Measurements from ENCODE around the gene SAMD4B. TPM values are rescaled to one million over a fixed set of nuclear protein-coding genes. Genes with fewer than 3 reads are reported as not detected.

Gene SAMD4B
- total RNA-seq, 1 experiment from 2014 or later, result 80.4 TPM

DNA sequence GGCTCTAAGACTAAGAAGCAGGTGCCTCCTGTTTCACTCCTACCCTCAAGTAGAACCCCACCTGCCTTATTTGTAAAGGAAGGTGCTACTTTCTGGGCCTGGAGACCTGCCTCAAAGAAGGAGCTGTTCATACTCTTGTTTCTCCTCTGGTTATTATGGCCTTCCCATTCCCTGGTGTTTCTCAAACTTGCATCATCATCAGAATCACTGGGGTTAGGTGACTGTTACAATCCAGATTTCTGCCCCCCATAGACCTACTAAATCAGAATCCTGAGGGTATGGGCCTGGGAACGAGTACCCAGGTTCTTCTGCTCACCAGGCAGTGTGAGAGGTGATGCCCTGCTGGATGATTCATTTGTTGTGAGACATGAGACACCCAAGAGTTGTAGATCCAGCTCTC lies 18.4 kb downstream of the SAMD4B start:
- Histone ChIP-seq H4K20me1 (ENCODE audit: low read length) (no peaks in the 10 kb centered on the region), H3K27me3 (ENCODE audit: low read length) (no peaks in the 10 kb centered on the region), H3K4me1 (ENCODE audit: insufficient read depth, low read length) (0 out of 2 replicates have a peak, but pooled peaks cover 5% of the 10 kb centered on the region), H3K36me3 (ENCODE audit: low read depth, low read length) (no peaks in the 10 kb centered on the region; the same call in 1 of the 2 replicates), H3K9me2 (replicated peaks; ENCODE audit: low read length) (no peaks in the 10 kb centered on the region), H3K9ac (ENCODE audit: low read length) (no peak overlapping the region), H3K9me3 (ENCODE audit: low read length) (no peaks in the 10 kb centered on the region), H2AFZ (ENCODE audit: low read length) (no peak overlapping the region), H3K4me3 (ENCODE audit: low read length) (no peak overlapping the region), H3K79me2 (ENCODE audit: low read length) (no peaks in the 10 kb centered on the region), H3F3A (ENCODE audit: low read length, unreplicated experiment) (no peaks in the 10 kb centered on the region), H3K27ac (ENCODE audit: low read length) (no peak overlapping the region), H3K4me2 (ENCODE audit: low read length) (no peak overlapping the region)
- no peak for TF ChIP-seq EZH2 (IDR thresholded peaks at IDR 0.05; ENCODE audit: low read length, unreplicated experiment)
- TF ChIP-seq, protein P1, sequence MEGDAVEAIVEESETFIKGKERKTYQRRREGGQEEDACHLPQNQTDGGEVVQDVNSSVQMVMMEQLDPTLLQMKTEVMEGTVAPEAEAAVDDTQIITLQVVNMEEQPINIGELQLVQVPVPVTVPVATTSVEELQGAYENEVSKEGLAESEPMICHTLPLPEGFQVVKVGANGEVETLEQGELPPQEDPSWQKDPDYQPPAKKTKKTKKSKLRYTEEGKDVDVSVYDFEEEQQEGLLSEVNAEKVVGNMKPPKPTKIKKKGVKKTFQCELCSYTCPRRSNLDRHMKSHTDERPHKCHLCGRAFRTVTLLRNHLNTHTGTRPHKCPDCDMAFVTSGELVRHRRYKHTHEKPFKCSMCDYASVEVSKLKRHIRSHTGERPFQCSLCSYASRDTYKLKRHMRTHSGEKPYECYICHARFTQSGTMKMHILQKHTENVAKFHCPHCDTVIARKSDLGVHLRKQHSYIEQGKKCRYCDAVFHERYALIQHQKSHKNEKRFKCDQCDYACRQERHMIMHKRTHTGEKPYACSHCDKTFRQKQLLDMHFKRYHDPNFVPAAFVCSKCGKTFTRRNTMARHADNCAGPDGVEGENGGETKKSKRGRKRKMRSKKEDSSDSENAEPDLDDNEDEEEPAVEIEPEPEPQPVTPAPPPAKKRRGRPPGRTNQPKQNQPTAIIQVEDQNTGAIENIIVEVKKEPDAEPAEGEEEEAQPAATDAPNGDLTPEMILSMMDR (conservative IDR thresholded peaks at IDR 0.05; ENCODE audit: low read depth, low read length), result no peak
- TF ChIP-seq EZH2phosphoT487 (IDR thresholded peaks at IDR 0.05; ENCODE audit: borderline replicate concordance, low read length), result no peak
- ChIA-PET POLR2A (ENCODE audit: unreplicated experiment) (interaction anchor here (0.6 kb wide), 1 partner anchor 8 kb away, joined by 3 read pairs; no protein-coding TSS in a partner anchor), CTCF (no interaction called here)
- intact Hi-C loops (cut with micrococcal nuclease), result no loop called here
- no peak for ATAC-seq
- no peak for DNase-seq
- no TSS peak for BruUV-seq (replicated peaks)

DNA sequence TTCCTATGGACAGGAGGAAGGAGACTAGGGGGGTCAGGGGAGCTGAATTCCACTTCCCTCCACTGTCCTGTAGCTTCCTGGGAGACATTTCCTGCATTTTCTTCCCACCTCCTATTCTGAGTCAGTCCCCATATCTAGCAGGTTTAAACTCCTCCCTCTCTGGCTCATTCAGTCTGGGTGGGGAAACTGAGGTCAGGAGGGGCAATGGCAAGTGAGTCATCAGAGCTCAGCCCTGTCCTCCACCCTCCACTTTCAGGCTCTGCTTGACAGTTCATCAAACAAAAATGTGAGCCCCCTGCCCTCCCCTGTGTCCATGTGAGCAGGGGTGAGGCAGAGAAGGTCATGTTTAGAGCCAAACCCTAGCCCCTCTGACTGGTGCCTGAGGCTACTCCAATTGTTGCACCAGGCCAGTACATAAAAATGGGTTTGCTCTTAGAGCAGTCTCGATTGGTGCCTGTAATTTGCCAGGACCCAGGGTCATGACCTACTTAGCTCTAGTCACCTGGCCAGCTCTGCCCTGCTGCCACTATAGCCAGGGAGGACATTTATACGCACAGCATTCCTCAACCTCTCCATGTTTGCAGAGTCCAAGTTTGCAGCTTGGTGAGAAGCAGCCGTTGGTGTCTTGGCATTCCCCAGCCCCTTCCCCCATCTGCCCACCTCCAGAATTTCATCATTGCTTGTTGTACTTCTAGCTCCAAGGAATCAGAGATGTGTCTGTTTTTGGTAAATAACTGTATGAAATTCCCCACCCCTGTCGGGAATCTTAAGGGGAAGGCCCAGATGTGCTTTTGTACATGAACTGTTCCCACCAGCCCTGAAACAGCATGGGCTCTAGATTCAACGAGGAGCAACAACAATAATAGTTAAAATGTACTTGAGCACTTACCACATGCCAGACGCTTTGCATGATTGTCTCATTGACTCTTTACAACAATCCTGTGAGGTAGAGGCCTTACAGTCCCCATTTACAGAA lies 20.7 kb downstream of the SAMD4B start:
- DNase-seq, result peak; percentile 4
- no peaks in the 10 kb centered on the region for H3F3A ChIP-seq (ENCODE audit: low read length, unreplicated experiment)
- ChIA-PET POLR2A (ENCODE audit: unreplicated experiment) (no interaction called here), CTCF (no interaction called here)
- no peaks in the 10 kb centered on the region for H4K20me1 ChIP-seq (ENCODE audit: low read length)
- no peak overlapping the region for H3K4me2 ChIP-seq (ENCODE audit: low read length)
- H2AFZ ChIP-seq (ENCODE audit: low read length), result no peak overlapping the region
- intact Hi-C loops (cut with micrococcal nuclease), result no loop called here
- H3K27me3 ChIP-seq (ENCODE audit: low read length), result no peaks in the 10 kb centered on the region
- H3K9ac ChIP-seq (ENCODE audit: low read length), result no peak overlapping the region
- no peaks in the 10 kb centered on the region for H3K9me3 ChIP-seq (ENCODE audit: low read length)
- TF ChIP-seq, protein P1 (conservative IDR thresholded peaks at IDR 0.05; ENCODE audit: low read depth, low read length), result no peak
- no peak for TF ChIP-seq EZH2phosphoT487 (IDR thresholded peaks at IDR 0.05; ENCODE audit: borderline replicate concordance, low read length)
- TF ChIP-seq EZH2 (IDR thresholded peaks at IDR 0.05; ENCODE audit: low read length, unreplicated experiment), result no peak
- no TSS peak for BruUV-seq (replicated peaks)
- no peak overlapping the region for H3K4me3 ChIP-seq (ENCODE audit: low read length)
- H3K36me3 ChIP-seq (ENCODE audit: low read depth, low read length), result no peaks in the 10 kb centered on the region; the same call in 1 of the 2 replicates
- ATAC-seq, result no peak
- H3K27ac ChIP-seq (ENCODE audit: low read length), result no peak overlapping the region
- 0 out of 2 replicates have a peak, but pooled peaks cover 5% of the 10 kb centered on the region for H3K4me1 ChIP-seq (ENCODE audit: insufficient read depth, low read length)
- no peaks in the 10 kb centered on the region for H3K9me2 ChIP-seq (replicated peaks; ENCODE audit: low read length)
- H3K79me2 ChIP-seq (ENCODE audit: low read length), result no peaks in the 10 kb centered on the region

All from PC-3 (cell line).